ENCODE measurements around the gene DNAJC15.

Gene DNAJC15

GRCh38 chr13:42981853-42982252 is 41.5 kb upstream of the DNAJC15 start:
- H4K12ac ChIP-seq (ENCODE audit: low read depth, low read length), result no peak overlapping the region
- H3K79me1 ChIP-seq (ENCODE audit: low read length), result peaks cover 24% of the 10 kb centered on the region
- H3K9ac ChIP-seq (ENCODE audit: low read length), result no peak overlapping the region
- H3K27me3 ChIP-seq (ENCODE audit: insufficient read depth, low read length), result no peaks in the 10 kb centered on the region
- H3K9me3 ChIP-seq (ENCODE audit: insufficient read depth, low read depth, low read length), result no peaks in the 10 kb centered on the region
- peak overlapping the region; percentile 30 for H3K4me2 ChIP-seq (ENCODE audit: low read length)
- H4K8ac ChIP-seq (ENCODE audit: low read depth, low read length), result no peak overlapping the region
- no peak overlapping the region for H3K4ac ChIP-seq (ENCODE audit: low read depth, low read length)
- no peak overlapping the region for H2AFZ ChIP-seq (ENCODE audit: insufficient read depth, low read length, poor library complexity)
- peak overlapping the region; percentile 98 for H3K27ac ChIP-seq (ENCODE audit: low read depth, low read length)
- peaks cover 2% of the 10 kb centered on the region for H3K79me2 ChIP-seq (ENCODE audit: control insufficient read depth, insufficient read depth, low read length, poor library complexity)
- peak overlapping the region; percentile 98 for H2BK120ac ChIP-seq (ENCODE audit: insufficient read depth, low read length, poor library complexity)
- H3K23ac ChIP-seq (ENCODE audit: low read length), result no peak overlapping the region
- peak overlapping the region; percentile 96 for H4K91ac ChIP-seq (ENCODE audit: low read depth, low read length)
- H3K18ac ChIP-seq (ENCODE audit: low read length), result no peak overlapping the region
- peak overlapping the region; percentile 100 for H2BK5ac ChIP-seq (ENCODE audit: low read depth, low read length, poor library complexity)
- H3K36me3 ChIP-seq (ENCODE audit: control insufficient read depth in 1 of 2, insufficient read depth in 2 of 2, low read length in 2 of 2), result no peaks in the 10 kb centered on the region
- no peak overlapping the region for H2BK12ac ChIP-seq (ENCODE audit: low read length)
- peaks cover 5 to 17% of the 10 kb centered on the region in 2 experiments for H3K4me1 ChIP-seq (ENCODE audit: control insufficient read depth in 1 of 2, insufficient read depth in 2 of 2, low read length in 2 of 2)
- H3K4me3 ChIP-seq (ENCODE audit: low read depth, low read length), result no peak overlapping the region
- no peak overlapping the region for H2AK5ac ChIP-seq (ENCODE audit: low read length)
- no CpG with 5 or more reads among the region's 1 CpG for WGBS (ENCODE audit: extremely low coverage, insufficient coverage, insufficient read length)
- DNase-seq, result peak; percentile 94 to 95
- no peak overlapping the region for H3K14ac ChIP-seq (ENCODE audit: low read length)

GRCh38 chr13:42984026-42984425 is 39.4 kb upstream of the DNAJC15 start:
- Histone ChIP-seq H3K27me3 (ENCODE audit: insufficient read depth, low read length) (no peaks in the 10 kb centered on the region), H3K79me2 (ENCODE audit: control insufficient read depth, insufficient read depth, low read length, poor library complexity) (peaks cover 2% of the 10 kb centered on the region), H3K79me1 (ENCODE audit: low read length) (peaks cover 27% of the 10 kb centered on the region), H4K91ac (ENCODE audit: low read depth, low read length) (no peak overlapping the region), H3K23ac (ENCODE audit: low read length) (no peak overlapping the region), H3K4ac (ENCODE audit: low read depth, low read length) (no peak overlapping the region), H4K8ac (ENCODE audit: low read depth, low read length) (no peak overlapping the region), H2BK120ac (ENCODE audit: insufficient read depth, low read length, poor library complexity) (no peak overlapping the region), H3K36me3 (ENCODE audit: control insufficient read depth in 1 of 2, insufficient read depth in 2 of 2, low read length in 2 of 2) (no peaks in the 10 kb centered on the region), H4K12ac (ENCODE audit: low read depth, low read length) (no peak overlapping the region), H3K4me1 (ENCODE audit: control insufficient read depth in 1 of 2, insufficient read depth in 2 of 2, low read length in 2 of 2) (peaks cover 5 to 17% of the 10 kb centered on the region in 2 experiments), H2AK5ac (ENCODE audit: low read length) (no peak overlapping the region), H3K9ac (ENCODE audit: low read length) (no peak overlapping the region), H3K14ac (ENCODE audit: low read length) (no peak overlapping the region), H2BK12ac (ENCODE audit: low read length) (no peak overlapping the region), H2BK5ac (ENCODE audit: low read depth, low read length, poor library complexity) (no peak overlapping the region), H3K9me3 (ENCODE audit: insufficient read depth, low read depth, low read length) (no peaks in the 10 kb centered on the region), H2AFZ (ENCODE audit: insufficient read depth, low read length, poor library complexity) (no peak overlapping the region), H3K27ac (ENCODE audit: low read depth, low read length) (no peak overlapping the region), H3K18ac (ENCODE audit: low read length) (no peak overlapping the region), H3K4me3 (ENCODE audit: low read depth, low read length) (no peak overlapping the region), H3K4me2 (ENCODE audit: low read length) (no peak overlapping the region)
- DNase-seq, result no peak

GRCh38 chr13:42984691-42985090 is 38.7 kb upstream of the DNAJC15 start:
- peaks cover 25% of the 10 kb centered on the region for H3K79me1 ChIP-seq (ENCODE audit: low read length)
- H3K14ac ChIP-seq (ENCODE audit: low read length), result no peak overlapping the region
- no peaks in the 10 kb centered on the region for H3K36me3 ChIP-seq (ENCODE audit: control insufficient read depth in 1 of 2, insufficient read depth in 2 of 2, low read length in 2 of 2)
- H3K23ac ChIP-seq (ENCODE audit: low read length), result no peak overlapping the region
- H3K4me2 ChIP-seq (ENCODE audit: low read length), result no peak overlapping the region
- H3K18ac ChIP-seq (ENCODE audit: low read length), result no peak overlapping the region
- H2AK5ac ChIP-seq (ENCODE audit: low read length), result no peak overlapping the region
- peaks cover 2% of the 10 kb centered on the region for H3K79me2 ChIP-seq (ENCODE audit: control insufficient read depth, insufficient read depth, low read length, poor library complexity)
- no CpG with 5 or more reads among the region's 1 CpG for WGBS (ENCODE audit: extremely low coverage, insufficient coverage, insufficient read length)
- no peak overlapping the region for H3K4me3 ChIP-seq (ENCODE audit: low read depth, low read length)
- no peak overlapping the region for H4K91ac ChIP-seq (ENCODE audit: low read depth, low read length)
- no peaks in the 10 kb centered on the region for H3K27me3 ChIP-seq (ENCODE audit: insufficient read depth, low read length)
- no peak overlapping the region for H4K12ac ChIP-seq (ENCODE audit: low read depth, low read length)
- no peak overlapping the region for H3K4ac ChIP-seq (ENCODE audit: low read depth, low read length)
- H3K27ac ChIP-seq (ENCODE audit: low read depth, low read length), result no peak overlapping the region
- no peak overlapping the region for H2BK5ac ChIP-seq (ENCODE audit: low read depth, low read length, poor library complexity)
- H4K8ac ChIP-seq (ENCODE audit: low read depth, low read length), result no peak overlapping the region
- no peak overlapping the region for H3K9ac ChIP-seq (ENCODE audit: low read length)
- peaks cover 5 to 17% of the 10 kb centered on the region in 2 experiments for H3K4me1 ChIP-seq (ENCODE audit: control insufficient read depth in 1 of 2, insufficient read depth in 2 of 2, low read length in 2 of 2)
- H2BK12ac ChIP-seq (ENCODE audit: low read length), result no peak overlapping the region
- no peak overlapping the region for H2AFZ ChIP-seq (ENCODE audit: insufficient read depth, low read length, poor library complexity)
- DNase-seq, result no peak
- no peaks in the 10 kb centered on the region for H3K9me3 ChIP-seq (ENCODE audit: insufficient read depth, low read depth, low read length)
- H2BK120ac ChIP-seq (ENCODE audit: insufficient read depth, low read length, poor library complexity), result no peak overlapping the region

GRCh38 chr13:42985312-42986175 is 37.8 kb upstream of the DNAJC15 start:
- Histone ChIP-seq H2BK5ac (ENCODE audit: low read depth, low read length, poor library complexity) (peak overlapping the region; percentile 3), H4K12ac (ENCODE audit: low read depth, low read length) (no peak overlapping the region), H3K27me3 (ENCODE audit: insufficient read depth, low read length) (no peaks in the 10 kb centered on the region), H3K4me1 (ENCODE audit: control insufficient read depth in 1 of 2, insufficient read depth in 2 of 2, low read length in 2 of 2) (peaks cover 5 to 14% of the 10 kb centered on the region in 2 experiments), H3K36me3 (ENCODE audit: control insufficient read depth in 1 of 2, insufficient read depth in 2 of 2, low read length in 2 of 2) (no peaks in the 10 kb centered on the region), H3K4ac (ENCODE audit: low read depth, low read length) (peak overlapping the region; percentile 22), H2AFZ (ENCODE audit: insufficient read depth, low read length, poor library complexity) (no peak overlapping the region), H3K9ac (ENCODE audit: low read length) (no peak overlapping the region), H3K23ac (ENCODE audit: low read length) (no peak overlapping the region), H2BK120ac (ENCODE audit: insufficient read depth, low read length, poor library complexity) (peak overlapping the region; percentile 74), H3K79me1 (ENCODE audit: low read length) (peaks cover 22% of the 10 kb centered on the region), H3K27ac (ENCODE audit: low read depth, low read length) (peak overlapping the region; percentile 0), H3K14ac (ENCODE audit: low read length) (peak overlapping the region; percentile 43), H3K9me3 (ENCODE audit: insufficient read depth, low read depth, low read length) (no peaks in the 10 kb centered on the region), H2AK5ac (ENCODE audit: low read length) (peak overlapping the region; percentile 77), H3K18ac (ENCODE audit: low read length) (peak overlapping the region; percentile 82), H4K91ac (ENCODE audit: low read depth, low read length) (peak overlapping the region; percentile 40), H3K79me2 (ENCODE audit: control insufficient read depth, insufficient read depth, low read length, poor library complexity) (peaks cover 2% of the 10 kb centered on the region), H4K8ac (ENCODE audit: low read depth, low read length) (peak overlapping the region; percentile 37), H2BK12ac (ENCODE audit: low read length) (peak overlapping the region; percentile 68), H3K4me3 (ENCODE audit: low read depth, low read length) (no peak overlapping the region), H3K4me2 (ENCODE audit: low read length) (no peak overlapping the region)
- DNase-seq, result no peak
- WGBS (ENCODE audit: extremely low coverage, insufficient coverage, insufficient read length), result no CpG with 5 or more reads among the region's 8 CpGs

Measured in trophoblast cell (in vitro differentiated cells and primary cell).